Effector memory CD4-positive, alpha-beta T cell (primary cell): ENCODE data around the gene ARHGEF4.

Experiments
- DNase-seq, 3 donors: peaks; one replicate each; pipeline ENCODE4 v3.0.0-alpha.2; 2020
- H3K27ac ChIP-seq: 2 replicates; pipeline ENCODE4 v1.7.0; 2013; ENCODE audit warnings: mild to moderate bottlenecking, low read length, moderate library complexity; ENCODE audit not compliant: insufficient read depth, poor library complexity, severe bottlenecking
- H3K27me3 ChIP-seq: replicated peaks from 2 replicates; pipeline ENCODE4 v1.7.0; 2013; ENCODE audit warnings: mild to moderate bottlenecking, low read length; ENCODE audit not compliant: insufficient read depth, control insufficient read depth, poor library complexity, severe bottlenecking
- H3K36me3 ChIP-seq: 2 replicates; pipeline ENCODE4 v1.7.0; 2013; ENCODE audit warnings: mild to moderate bottlenecking, low read length, moderate library complexity; ENCODE audit not compliant: control insufficient read depth, insufficient read depth
- H3K4me1 ChIP-seq: 2 replicates; pipeline ENCODE4 v1.7.0; 2013; ENCODE audit warnings: low read length, mild to moderate bottlenecking; ENCODE audit not compliant: control insufficient read depth, insufficient read depth, poor library complexity, severe bottlenecking
- H3K4me3 ChIP-seq: 2 replicates; pipeline ENCODE4 v1.7.0; 2013; ENCODE audit warnings: low read length, low read depth, mild to moderate bottlenecking; ENCODE audit not compliant: insufficient read depth, poor library complexity, severe bottlenecking
- H3K9me3 ChIP-seq: 2 replicates; pipeline ENCODE4 v1.7.0; 2013; ENCODE audit warnings: mild to moderate bottlenecking, low read length, moderate library complexity; ENCODE audit not compliant: control insufficient read depth

The ARHGEF4 gene

DNA sequence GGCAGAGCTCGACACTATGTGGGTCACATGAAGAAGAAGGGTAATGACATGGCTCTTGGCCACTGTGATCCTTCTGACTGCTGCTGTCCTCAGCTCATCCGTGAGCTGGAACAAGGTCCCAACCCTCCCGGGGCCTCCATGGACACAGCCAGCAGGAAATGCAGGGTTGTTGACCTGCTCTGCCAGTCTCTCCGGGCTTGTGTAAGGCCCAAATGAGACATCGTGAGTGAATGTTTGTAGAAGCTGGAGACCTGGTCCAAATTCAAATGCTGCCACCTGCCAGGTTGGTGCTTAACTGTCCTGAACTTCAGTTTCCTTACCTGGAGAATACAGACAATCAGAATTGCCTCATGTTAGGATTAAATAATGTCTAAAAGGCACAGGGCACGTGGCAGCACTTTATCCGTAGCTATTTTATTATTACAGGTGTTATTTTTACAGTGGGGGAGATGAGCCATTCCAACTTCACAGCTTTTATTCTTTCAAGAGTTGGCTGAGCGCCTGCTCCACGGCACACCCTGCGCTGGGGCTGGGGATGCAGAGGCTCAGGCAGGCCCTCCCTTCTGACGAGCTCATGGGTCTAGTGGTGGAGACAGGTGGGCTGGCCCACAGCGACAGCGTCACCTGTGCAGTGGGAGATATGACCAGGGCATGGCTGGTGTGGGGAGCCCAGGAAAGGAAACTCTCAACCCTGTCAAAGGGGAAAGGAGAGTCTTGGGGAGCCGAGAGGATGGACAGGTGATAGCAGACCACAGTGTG is 15.1 kb downstream of the ARHGEF4 start:
- DNase-seq = no peak
- Histone ChIP-seq H3K4me3 (no peak overlapping the region), H3K9me3 (no peaks in the 10 kb centered on the region), H3K27me3 (no peaks in the 10 kb centered on the region), H3K36me3 (no peaks in the 10 kb centered on the region), H3K4me1 (no peaks in the 10 kb centered on the region), H3K27ac (no peak overlapping the region)

- Histone ChIP-seq H3K36me3 (no peaks in the 10 kb centered on the region), H3K27ac (no peak overlapping the region), H3K9me3 (no peaks in the 10 kb centered on the region), H3K4me1 (no peaks in the 10 kb centered on the region), H3K27me3 (no peaks in the 10 kb centered on the region), H3K4me3 (no peak overlapping the region)
- DNase-seq = no peak
These were observed 15.9 kb downstream of the ARHGEF4 start for GRCh38 chr2:130852521-130853115.

GRCh38 chr2:130853391-130853790 is 16.7 kb downstream of the ARHGEF4 start:
- Histone ChIP-seq H3K27ac (no peak overlapping the region), H3K36me3 (no peaks in the 10 kb centered on the region), H3K27me3 (no peaks in the 10 kb centered on the region), H3K4me3 (no peak overlapping the region), H3K9me3 (no peaks in the 10 kb centered on the region), H3K4me1 (no peaks in the 10 kb centered on the region)
- no peak for DNase-seq

- Histone ChIP-seq H3K4me1 (no peaks in the 10 kb centered on the region), H3K27me3 (no peaks in the 10 kb centered on the region), H3K27ac (no peak overlapping the region), H3K4me3 (no peak overlapping the region), H3K36me3 (no peaks in the 10 kb centered on the region), H3K9me3 (no peaks in the 10 kb centered on the region)
- no peak for DNase-seq
These were observed 17.6 kb downstream of the ARHGEF4 start for GRCh38 chr2:130854301-130854700.

GRCh38 chr2:130864830-130865800 is 28.4 kb downstream of the ARHGEF4 start:
- no peak for DNase-seq
- Histone ChIP-seq H3K27me3 (no peaks in the 10 kb centered on the region), H3K9me3 (no peaks in the 10 kb centered on the region), H3K4me3 (no peak overlapping the region), H3K36me3 (no peaks in the 10 kb centered on the region), H3K4me1 (no peaks in the 10 kb centered on the region), H3K27ac (no peak overlapping the region)

- DNase-seq = no peak
- Histone ChIP-seq H3K9me3 (no peaks in the 10 kb centered on the region), H3K27ac (no peak overlapping the region), H3K36me3 (no peaks in the 10 kb centered on the region), H3K4me3 (no peak overlapping the region), H3K27me3 (no peaks in the 10 kb centered on the region), H3K4me1 (no peaks in the 10 kb centered on the region)
These were observed 32.9 kb downstream of the ARHGEF4 start for GRCh38 chr2:130869441-130870160.

- Histone ChIP-seq H3K36me3 (no peaks in the 10 kb centered on the region), H3K9me3 (no peaks in the 10 kb centered on the region), H3K27me3 (no peaks in the 10 kb centered on the region), H3K4me3 (no peak overlapping the region), H3K27ac (no peak overlapping the region), H3K4me1 (no peaks in the 10 kb centered on the region)
- no peak for DNase-seq
These were observed 33.4 kb downstream of the ARHGEF4 start for GRCh38 chr2:130870161-130870485.

DNA sequence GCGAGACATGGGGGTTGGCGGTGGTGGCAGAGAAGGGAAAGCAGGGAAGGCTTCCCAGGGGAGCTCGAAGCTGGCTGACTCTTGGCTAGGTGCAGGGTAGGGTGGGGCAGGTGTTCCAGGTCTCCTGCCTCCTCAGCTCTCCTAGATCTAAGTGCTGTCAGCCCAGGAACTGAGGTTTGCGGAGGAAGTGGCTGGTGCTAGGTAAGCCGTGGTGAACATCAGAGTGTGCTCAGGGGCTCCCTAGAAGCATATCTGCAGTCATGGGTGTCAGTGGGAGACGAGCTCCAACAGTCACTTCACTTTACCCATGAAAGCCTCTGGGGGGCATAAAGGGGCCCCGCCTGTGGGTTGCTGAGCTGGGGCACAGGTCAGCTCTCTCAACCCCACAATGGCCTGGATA is 34.1 kb downstream of the ARHGEF4 start:
- no peaks in the 10 kb centered on the region for H3K27me3 ChIP-seq
- no peak for DNase-seq
- no peaks in the 10 kb centered on the region for H3K36me3 ChIP-seq
- no peak overlapping the region for H3K27ac ChIP-seq
- no peak overlapping the region for H3K4me3 ChIP-seq
- no peaks in the 10 kb centered on the region for H3K4me1 ChIP-seq
- H3K9me3 ChIP-seq = no peaks in the 10 kb centered on the region

GRCh38 chr2:130871843-130872740 is 35.4 kb downstream of the ARHGEF4 start:
- H3K36me3 ChIP-seq = no peaks in the 10 kb centered on the region
- no peaks in the 10 kb centered on the region for H3K4me1 ChIP-seq
- no peak overlapping the region for H3K4me3 ChIP-seq
- no peaks in the 10 kb centered on the region for H3K9me3 ChIP-seq
- no peak for DNase-seq
- no peak overlapping the region for H3K27ac ChIP-seq
- H3K27me3 ChIP-seq = no peaks in the 10 kb centered on the region
